ENCODE results near the gene COG1. TPM values are rescaled to one million over a fixed set of nuclear protein-coding genes. Genes with fewer than 3 reads are reported as not detected.

Gene COG1
- total and polyA plus RNA-seq, 2 of the 8 experiments (the other 6 are each of a cell fraction or from before 2014, with no cell fraction given), result 11.0 to 19.5 TPM

GRCh38 chr17:73165616-73166404 lies 27.0 kb upstream of the COG1 start:
- H3K23ac ChIP-seq (ENCODE audit: insufficient read length), result no peak overlapping the region
- H3K36me3 ChIP-seq (ENCODE audit: control insufficient read depth in 2 of 4, insufficient read depth in 4 of 4, low read length in 3 of 4), result peaks cover 0 to 2% (median 0%) of the 10 kb centered on the region in 4 experiments; a peak in 1 of 8 replicates
- peaks cover 0 to 5% of the 10 kb centered on the region in 2 experiments for H4K20me1 ChIP-seq (replicated peaks in 1 of 2; ENCODE audit: control insufficient read depth in 1 of 2, insufficient read depth in 2 of 2, low read length in 2 of 2)
- H3K27me3 ChIP-seq (replicated peaks in 1 of 4; ENCODE audit: control insufficient read depth in 3 of 4, extremely low read depth in 1 of 4, insufficient read depth in 3 of 4, low read length in 3 of 4), result peaks cover 12 to 48% (median 46%) of the 10 kb centered on the region in 4 experiments
- ChIA-PET POLR2A (ENCODE audit: partially characterized antibody) (interaction anchor here (0.6 to 1.9 kb wide), 11 partner anchors 9 to 67 kb away, joined by 3 to 11 read pairs (median 5); partner anchors contain the start of gene COG1), CTCF (ENCODE audit: partially characterized antibody) (interaction anchor here (1.0 to 6.3 kb wide), 7 partner anchors 9 to 606 kb away, joined by 3 to 57 read pairs (median 12); partner anchors contain the start of gene COG1)
- H2BK120ac ChIP-seq (replicated peaks; ENCODE audit: low read depth, low read length), result no peak overlapping the region
- TF ChIP-seq EZH2 (IDR thresholded peaks at IDR 0.05; ENCODE audit: low read depth, low read length, severe bottlenecking), result peak; percentile 51
- peak; percentile 61 for TF ChIP-seq SUZ12 (IDR thresholded peaks at IDR 0.05; ENCODE audit: low read length)
- TF ChIP-seq ASH2L (IDR thresholded peaks at IDR 0.05; ENCODE audit: low read length), result peak; percentile 38
- TF ChIP-seq SIN3A (conservative IDR thresholded peaks at IDR 0.05 in 1 of 2, IDR thresholded peaks at IDR 0.05 in 1 of 2; ENCODE audit: low read depth in 1 of 2, low read length in 2 of 2), result 0 out of 4 replicates have a peak, but pooled peaks of 1 of the 2 experiments have one; percentile 4
- no peak for TF ChIP-seq CHD1 (IDR thresholded peaks at IDR 0.05; ENCODE audit: low read depth, low read length)
- H4K91ac ChIP-seq (replicated peaks; ENCODE audit: insufficient read length, low read length), result no peak overlapping the region
- H2AFZ ChIP-seq (ENCODE audit: low read length), result 0 out of 2 replicates have a peak overlapping the region, but pooled peaks have one; percentile 27
- peaks cover 2 to 20% (median 9%) of the 10 kb centered on the region in 4 experiments for H3K4me1 ChIP-seq (replicated peaks in 1 of 4; ENCODE audit: control insufficient read depth in 3 of 4, insufficient read depth in 4 of 4, low read length in 3 of 4)
- H3K9me3 ChIP-seq (ENCODE audit: insufficient read depth in 2 of 2, low read depth in 1 of 2, low read length in 1 of 2), result no peaks in the 10 kb centered on the region
- H3K79me1 ChIP-seq (ENCODE audit: low read depth, low read length), result no peaks in the 10 kb centered on the region; the same call in none of the 2 replicates
- no peak overlapping the region for H3K4ac ChIP-seq (replicated peaks; ENCODE audit: insufficient read length, low read depth, low read length)
- no peak overlapping the region for H3K27ac ChIP-seq (ENCODE audit: low read depth, low read length)
- H4K5ac ChIP-seq (ENCODE audit: insufficient read length, low read depth, low read length), result no peak overlapping the region
- H3K79me2 ChIP-seq (ENCODE audit: control insufficient read depth in 1 of 2, insufficient read depth in 2 of 2, low read length in 2 of 2), result no peaks in the 10 kb centered on the region
- FAIRE-seq, result no peak
- H3K9ac ChIP-seq (replicated peaks in 1 of 4; ENCODE audit: extremely low read depth in 1 of 4, low read depth in 3 of 4, low read length in 3 of 4), result peak overlapping the region in 2 of 4 experiments; percentile 20 to 29; a peak in 2 of 7 replicates
- peak in 1 of 2 experiments; percentile 60 for DNase-seq (ENCODE audit: low read depth in 1 of 2, low spot score in 2 of 2)
- H2BK5ac ChIP-seq (ENCODE audit: low read depth, low read length), result no peak overlapping the region
- H3K4me2 ChIP-seq (ENCODE audit: insufficient read depth in 1 of 2, low read depth in 2 of 2, low read length in 2 of 2), result peak overlapping the region; percentile 95 to 100
- no peak overlapping the region for H2BK12ac ChIP-seq (ENCODE audit: low read depth, low read length)
- no peak overlapping the region for H2AK5ac ChIP-seq (ENCODE audit: low read depth, low read length)
- H4K8ac ChIP-seq (ENCODE audit: extremely low read depth, insufficient read depth, low read length), result peak overlapping the region; percentile 32; the same call in 1 of the 2 replicates
- H2BK15ac ChIP-seq (ENCODE audit: low read length), result peak overlapping the region; percentile 93; the same call in 1 of the 2 replicates
- WGBS, 2 experiments (ENCODE audit: extremely low coverage in 1 of 2, insufficient coverage in 1 of 2, insufficient read length in 1 of 2, insufficient replicate concordance in 2 of 2, low coverage in 1 of 2, low lambda C conversion rate in 2 of 2, missing lambda C conversion rate in 1 of 2), result 2% methylated on average over 51 of the region's 51 CpGs; no CpG with 5 or more reads in 1 of the 2 experiments
- H3K18ac ChIP-seq (ENCODE audit: extremely low read depth, low read length), result peak overlapping the region; percentile 15; the same call in 1 of the 2 replicates
- peak overlapping the region; percentile 68 to 83 (median 76) for H3K4me3 ChIP-seq (ENCODE audit: extremely low read depth in 1 of 4, insufficient read depth in 2 of 4, low read depth in 3 of 4, low read length in 4 of 4)
- no peak overlapping the region for H3K56ac ChIP-seq (replicated peaks; ENCODE audit: insufficient read length, low read depth, low read length)
- peaks cover 19% of the 10 kb centered on the region for H3K23me2 ChIP-seq (ENCODE audit: low read depth, low read length)
- H3K14ac ChIP-seq (ENCODE audit: insufficient read length), result no peak overlapping the region
- no peak overlapping the region for H2BK20ac ChIP-seq (ENCODE audit: low read length)
